GM18858 (cell line): ENCODE data around the gene ZNF764.

Source experiments
- ATAC-seq: cut with Tn5 transposase; IDR thresholded peaks from one replicate; pipeline ENCODE4 v1.9.1; 2021; ENCODE audit not compliant: unreplicated experiment

Gene ZNF764

GRCh38 chr16:30570636-30571444 lies 12.7 kb upstream of the ZNF764 start:
- no peak for ATAC-seq

- ATAC-seq = no peak
Measured at GRCh38 chr16:30569746-30570635, 11.8 kb upstream of the ZNF764 start.

- ATAC-seq = no peak
Measured at GRCh38 chr16:30569281-30569680, 11.1 kb upstream of the ZNF764 start.

- ATAC-seq = no peak
Measured at GRCh38 chr16:30567991-30568638, 9.9 kb upstream of the ZNF764 start.

- ATAC-seq = no peak
Measured at GRCh38 chr16:30567160-30567990, 9.2 kb upstream of the ZNF764 start.

- no peak for ATAC-seq
Measured at GRCh38 chr16:30566531-30566930, 8.4 kb upstream of the ZNF764 start.

GRCh38 chr16:30565984-30566383 lies 7.8 kb upstream of the ZNF764 start:
- no peak for ATAC-seq

GRCh38 chr16:30565526-30565925 lies 7.4 kb upstream of the ZNF764 start:
- ATAC-seq = no peak

- ATAC-seq = no peak
Measured at GRCh38 chr16:30562021-30562420, 3.8 kb upstream of the ZNF764 start.

- no peak for ATAC-seq
Measured at GRCh38 chr16:30561089-30561816, 3.1 kb upstream of the ZNF764 start.

GRCh38 chr16:30559690-30560089 lies 1.5 kb upstream of the ZNF764 start:
- no peak for ATAC-seq

- ATAC-seq = no peak
Measured at GRCh38 chr16:30558789-30559377, 709 bp upstream of the ZNF764 start.

- ATAC-seq = no peak
Measured at GRCh38 chr16:30557707-30557956, 542 bp downstream of the ZNF764 start.

- ATAC-seq = no peak
Measured at GRCh38 chr16:30556125-30556473, 2.1 kb downstream of the ZNF764 start.

- no peak for ATAC-seq
Measured at GRCh38 chr16:30555315-30556124, 2.7 kb downstream of the ZNF764 start.

- ATAC-seq = no peak
Measured at GRCh38 chr16:30554557-30555314, 3.4 kb downstream of the ZNF764 start.

- ATAC-seq = no peak
Measured at GRCh38 chr16:30553393-30553899, 4.7 kb downstream of the ZNF764 start.

- ATAC-seq = no peak
Measured at GRCh38 chr16:30552956-30553355, 5.2 kb downstream of the ZNF764 start.
